Prostate gland (tissue), 2 donors: Measurements from ENCODE around the gene CLP1. TPM values are rescaled to one million over a fixed set of nuclear protein-coding genes. Genes with fewer than 3 reads are reported as not detected.

ENCODE experiments used
- DNase-seq: peaks from one replicate; pipeline ENCODE4 v3.0.0-alpha.2; 2019; ENCODE audit warnings: low spot score
- H3K27ac ChIP-seq, 2 donors: fragments of 200-600 bp; sonication (generic); 2 replicates each; pipeline ENCODE4 v1.5.1; 2017 to 2019
- H3K27me3 ChIP-seq: fragments of 200-600 bp; sonication (generic); replicated peaks from 2 replicates; pipeline ENCODE4 v1.5.1; 2019; ENCODE audit not compliant: insufficient read depth
- H3K36me3 ChIP-seq, 2 donors: fragments of 200-600 bp; sonication (generic); 1 replicate in 1 of 2; 2 replicates in 1 of 2; pipeline versions ENCODE4 v1.5.1 to v1.8.1; 2017 to 2019
- H3K4me1 ChIP-seq: fragments of 200-600 bp; sonication (generic); replicated peaks from 2 replicates; pipeline ENCODE4 v1.5.1; 2019
- H3K4me3 ChIP-seq, 2 donors: fragments of 200-600 bp; sonication (generic); 2 replicates each; pipeline ENCODE4 v1.5.1; 2017 to 2019
- H3K9me3 ChIP-seq: fragments of 200-600 bp; sonication (generic); 2 replicates; pipeline ENCODE4 v1.5.1; 2017
- POLR2A ChIP-seq: fragments of 450-650 bp; IDR thresholded peaks from one replicate; pipeline ENCODE4 v1.6.1; 2016; ENCODE audit warnings: antibody characterized with exemption, mild to moderate bottlenecking
- POLR2AphosphoS5 ChIP-seq: sonication (generic); formaldehyde crosslinking; IDR thresholded peaks from one replicate; pipeline ENCODE4 v1.6.1; 2017; ENCODE audit warnings: antibody characterized with exemption
- WGBS: methylation state at CpG from one replicate; pipeline ENCODE4 v1.1.5; 2018; 5-methylcytosine and 5-hydroxymethylcytosine counted together
- intact Hi-C: fragments of 100-400 bp; cut with DNase I; formaldehyde crosslinking; loops from one replicate; pipeline ENCODE4 v1.14.2; 2022
- total RNA-seq, 2 donors: library from RNA; depleted of rRNA; stranded (reverse); fragments of >200 nt; gene quantifications; one replicate each; pipeline ENCODE4 v1.1.0, GENCODE V29; 2016
- TF ChIP-seq, protein P1 (sequence below), 4 experiments: fragments of 200-600 bp in 2 of 4; fragments of 450-650 bp in 2 of 4; sonication (generic) in 2 of 4; IDR thresholded peaks; 1 replicate in 3 of 4; 2 replicates in 1 of 4; pipeline ENCODE4 v1.5.1; 2016 to 2019; ENCODE audit warnings: antibody characterized with exemption in 4 of 4, mild to moderate bottlenecking in 2 of 4, moderate library complexity in 2 of 4

Gene CLP1
- total RNA-seq, 2 donors from 2014 or later, result 9.3 to 11.0 TPM

DNA sequence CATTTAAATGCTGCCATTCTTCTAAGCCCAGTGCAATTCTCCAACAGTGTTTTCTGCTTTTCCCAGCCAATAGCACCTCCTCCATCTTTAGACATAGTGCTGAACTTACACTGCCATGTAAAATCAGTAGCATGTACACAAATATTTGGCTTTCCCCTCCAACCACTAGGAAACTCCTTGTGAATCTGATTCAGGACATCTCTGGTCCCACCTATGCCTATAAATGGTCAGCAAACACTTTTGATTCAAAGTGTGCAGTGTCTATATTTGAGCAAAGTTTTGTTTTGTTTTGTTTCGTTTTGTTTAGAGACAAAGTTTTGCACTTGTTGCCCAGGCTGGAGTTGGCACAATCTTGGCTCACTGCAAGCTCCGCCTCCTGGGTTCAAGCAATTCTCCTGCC is 32.7 kb upstream of the CLP1 start:
- H3K4me1 ChIP-seq, result no peaks in the 10 kb centered on the region
- no peak overlapping the region for H3K27ac ChIP-seq
- intact Hi-C loops, result no loop called here
- no peaks in the 10 kb centered on the region for H3K9me3 ChIP-seq
- H3K36me3 ChIP-seq, result no peaks in the 10 kb centered on the region
- no peaks in the 10 kb centered on the region for H3K27me3 ChIP-seq
- DNase-seq, result no peak
- WGBS, result 82% methylated on average over 2 of the region's 2 CpGs
- no peak for TF ChIP-seq POLR2AphosphoS5
- TF ChIP-seq, protein P1, sequence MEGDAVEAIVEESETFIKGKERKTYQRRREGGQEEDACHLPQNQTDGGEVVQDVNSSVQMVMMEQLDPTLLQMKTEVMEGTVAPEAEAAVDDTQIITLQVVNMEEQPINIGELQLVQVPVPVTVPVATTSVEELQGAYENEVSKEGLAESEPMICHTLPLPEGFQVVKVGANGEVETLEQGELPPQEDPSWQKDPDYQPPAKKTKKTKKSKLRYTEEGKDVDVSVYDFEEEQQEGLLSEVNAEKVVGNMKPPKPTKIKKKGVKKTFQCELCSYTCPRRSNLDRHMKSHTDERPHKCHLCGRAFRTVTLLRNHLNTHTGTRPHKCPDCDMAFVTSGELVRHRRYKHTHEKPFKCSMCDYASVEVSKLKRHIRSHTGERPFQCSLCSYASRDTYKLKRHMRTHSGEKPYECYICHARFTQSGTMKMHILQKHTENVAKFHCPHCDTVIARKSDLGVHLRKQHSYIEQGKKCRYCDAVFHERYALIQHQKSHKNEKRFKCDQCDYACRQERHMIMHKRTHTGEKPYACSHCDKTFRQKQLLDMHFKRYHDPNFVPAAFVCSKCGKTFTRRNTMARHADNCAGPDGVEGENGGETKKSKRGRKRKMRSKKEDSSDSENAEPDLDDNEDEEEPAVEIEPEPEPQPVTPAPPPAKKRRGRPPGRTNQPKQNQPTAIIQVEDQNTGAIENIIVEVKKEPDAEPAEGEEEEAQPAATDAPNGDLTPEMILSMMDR (IDR thresholded peaks at IDR 0.05), result no peak
- no peak for TF ChIP-seq POLR2A
- H3K4me3 ChIP-seq, result no peak overlapping the region

DNA sequence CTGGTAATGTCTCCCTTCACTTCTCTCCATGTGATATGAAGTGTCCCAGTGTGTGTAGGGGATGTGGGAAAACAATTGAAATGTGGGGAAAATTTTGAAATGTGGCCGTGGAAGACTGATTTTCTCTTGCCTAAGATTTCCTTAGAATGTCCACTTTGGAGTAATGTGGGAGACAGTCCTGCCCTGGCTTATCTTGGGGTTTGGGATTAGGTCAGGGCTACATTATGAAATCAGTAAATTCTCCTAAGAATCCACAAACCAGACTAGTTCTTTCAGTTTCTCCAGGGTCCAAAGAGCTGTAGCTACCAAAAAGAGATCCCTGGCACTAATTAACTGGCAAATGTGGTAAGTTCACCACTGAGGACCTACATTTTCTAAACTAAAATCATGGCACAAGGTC is 30.7 kb upstream of the CLP1 start:
- Histone ChIP-seq H3K27me3 (no peaks in the 10 kb centered on the region), H3K27ac (no peak overlapping the region), H3K36me3 (no peaks in the 10 kb centered on the region), H3K4me1 (no peaks in the 10 kb centered on the region), H3K4me3 (no peak overlapping the region), H3K9me3 (no peaks in the 10 kb centered on the region)
- DNase-seq, result no peak
- 88% methylated on average over 1 of the region's 1 CpG for WGBS
- TF ChIP-seq, protein P1 (IDR thresholded peaks at IDR 0.05), result no peak
- TF ChIP-seq POLR2AphosphoS5 (no peak), POLR2A (no peak)
- intact Hi-C loops, result no loop called here

DNA sequence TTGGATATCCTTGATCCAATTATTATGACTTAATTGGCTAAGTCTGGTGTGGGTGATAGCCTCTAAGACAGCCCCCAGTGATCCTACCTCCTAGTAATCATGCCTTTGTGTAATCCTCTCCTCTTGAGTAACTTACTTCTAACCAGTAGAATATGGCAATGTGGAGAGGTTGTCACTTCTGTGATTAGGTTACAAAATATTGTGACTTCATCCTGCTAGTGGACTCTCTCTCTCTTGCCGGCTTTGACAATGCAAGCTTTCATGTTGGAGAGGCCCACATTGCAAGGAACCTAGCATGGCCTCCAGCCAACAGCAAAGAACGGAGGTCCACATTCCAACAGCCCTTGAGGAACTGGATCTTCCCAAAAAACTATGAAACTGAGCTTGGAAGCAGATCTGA is 27.4 kb upstream of the CLP1 start:
- TF ChIP-seq, protein P1 (IDR thresholded peaks at IDR 0.05), result no peak
- no peak for TF ChIP-seq POLR2A
- TF ChIP-seq POLR2AphosphoS5, result no peak
- no peaks in the 10 kb centered on the region for H3K4me1 ChIP-seq
- no peak for DNase-seq
- H3K27me3 ChIP-seq, result no peaks in the 10 kb centered on the region
- no peak overlapping the region for H3K27ac ChIP-seq
- 47% methylated on average over 2 of the region's 2 CpGs for WGBS
- intact Hi-C loops, result no loop called here
- H3K36me3 ChIP-seq, result no peaks in the 10 kb centered on the region
- H3K4me3 ChIP-seq, result no peak overlapping the region
- H3K9me3 ChIP-seq, result no peaks in the 10 kb centered on the region

DNA sequence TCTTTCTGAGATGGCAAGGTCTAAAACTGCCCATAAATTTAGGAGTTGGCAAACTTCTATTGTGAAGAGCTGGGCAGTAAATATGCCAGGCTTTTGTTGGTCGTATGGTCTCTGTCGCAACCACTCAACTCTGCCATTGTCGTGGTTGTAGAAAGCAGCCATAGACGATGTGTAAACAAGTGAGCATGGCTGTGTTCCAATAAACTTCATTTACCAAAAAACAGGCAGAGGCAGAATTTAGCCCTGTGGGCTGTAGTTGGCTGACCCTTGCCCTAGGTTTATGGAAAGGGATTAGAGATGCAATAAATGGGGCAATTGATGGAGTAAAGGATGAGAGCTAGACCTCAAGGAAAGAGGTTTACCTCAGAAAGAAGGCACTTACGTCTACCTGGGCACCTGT is 25.4 kb upstream of the CLP1 start:
- no peak for DNase-seq
- intact Hi-C loops, result no loop called here
- WGBS, result 24% methylated on average over 5 of the region's 5 CpGs
- Histone ChIP-seq H3K36me3 (no peaks in the 10 kb centered on the region), H3K9me3 (no peaks in the 10 kb centered on the region), H3K27ac (no peak overlapping the region), H3K27me3 (no peaks in the 10 kb centered on the region), H3K4me1 (no peaks in the 10 kb centered on the region), H3K4me3 (no peak overlapping the region)
- no peak for TF ChIP-seq POLR2A
- TF ChIP-seq, protein P1 (IDR thresholded peaks at IDR 0.05), result no peak
- no peak for TF ChIP-seq POLR2AphosphoS5

DNA sequence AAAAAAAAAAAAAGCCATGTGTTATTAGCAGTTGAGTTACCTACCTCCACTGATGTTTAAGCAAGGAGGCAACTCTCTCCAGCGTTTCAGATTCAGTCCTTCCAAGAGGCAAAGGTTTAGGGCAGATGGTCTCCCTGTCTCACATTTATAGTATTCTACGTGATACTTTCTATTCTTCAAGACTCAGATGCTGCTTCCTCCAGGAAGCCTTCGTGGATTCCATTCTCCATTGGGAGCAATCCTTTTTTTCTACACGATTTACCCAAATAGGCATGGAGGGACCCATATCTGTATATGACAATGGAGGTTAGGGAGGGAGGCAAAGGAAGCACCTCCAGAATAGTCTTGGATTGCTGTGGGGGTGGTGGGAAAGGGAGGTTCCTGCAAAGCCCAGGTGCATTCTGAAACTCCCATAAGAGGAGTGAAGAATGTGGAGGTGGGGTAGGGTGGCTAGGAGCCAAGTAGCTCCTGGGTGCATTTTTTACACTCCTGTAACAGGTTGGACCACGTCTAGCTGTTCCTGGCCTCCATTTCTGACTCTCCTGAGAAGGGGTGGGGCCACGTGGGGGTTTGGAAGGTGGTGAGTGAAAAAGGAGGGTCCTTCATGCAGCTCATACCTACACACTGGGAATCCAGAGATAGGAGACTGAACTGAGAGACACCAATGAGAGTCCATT is 24.0 kb upstream of the CLP1 start:
- H3K9me3 ChIP-seq, result no peaks in the 10 kb centered on the region
- 76% methylated on average over 6 of the region's 6 CpGs for WGBS
- no peak for DNase-seq
- intact Hi-C loops, result no loop called here
- H3K27ac ChIP-seq, result no peak overlapping the region
- H3K27me3 ChIP-seq, result no peaks in the 10 kb centered on the region
- TF ChIP-seq, protein P1 (IDR thresholded peaks at IDR 0.05), result no peak
- no peak for TF ChIP-seq POLR2AphosphoS5
- TF ChIP-seq POLR2A, result no peak
- H3K4me3 ChIP-seq, result no peak overlapping the region
- no peaks in the 10 kb centered on the region for H3K36me3 ChIP-seq
- H3K4me1 ChIP-seq, result peaks cover 5% of the 10 kb centered on the region
